HT1080 (cell line): ENCODE results near the gene LCNL1. TPM values are rescaled to one million over a fixed set of nuclear protein-coding genes. Genes with fewer than 3 reads are reported as not detected.

Source experiments
- DNase-seq: peaks from one replicate; pipeline ENCODE4 v3.0.0-alpha.2; 2015; ENCODE audit warnings: low read depth
- total RNA-seq: library from RNA; depleted of rRNA; stranded (reverse); fragments of >200 nt; shearing (Covaris generic); gene quantifications from 2 replicates; pipeline ENCODE4 v1.2.3, GENCODE V29; 2014

LCNL1 gene
- total RNA-seq, 1 experiment from 2014 or later = not detected

- no peak for DNase-seq
Observed at GRCh38 chr9:136973618-136974617, 8.9 kb upstream of the LCNL1 start.

- peak; percentile 30 for DNase-seq
Observed at GRCh38 chr9:136974817-136975535, 7.8 kb upstream of the LCNL1 start.

GRCh38 chr9:136975644-136976043 lies 7.1 kb upstream of the LCNL1 start:
- peak; percentile 45 for DNase-seq

GRCh38 chr9:136977223-136977622 lies 5.6 kb upstream of the LCNL1 start, which contains the start of gene PTGDS:
PTGDS (plus strand) TSS chr9:136977504; CDS start chr9:136977579, 75 bp downstream.
- DNase-seq = no peak

GRCh38 chr9:136977649-136978072 lies 5.1 kb upstream of the LCNL1 start:
- DNase-seq = no peak

- no peak for DNase-seq
Observed at GRCh38 chr9:136978073-136978864, 4.5 kb upstream of the LCNL1 start.

- no peak for DNase-seq
Observed at GRCh38 chr9:136978865-136979544, 3.8 kb upstream of the LCNL1 start.

- DNase-seq = no peak
Observed at GRCh38 chr9:136979769-136980587, 2.8 kb upstream of the LCNL1 start.

GRCh38 chr9:136980669-136981478 lies 1.9 kb upstream of the LCNL1 start:
- DNase-seq = no peak

GRCh38 chr9:136981588-136982231 lies 1.1 kb upstream of the LCNL1 start:
- DNase-seq = peak; percentile 30

- DNase-seq = no peak
Observed at GRCh38 chr9:136983167-136983566, 374 bp downstream of the LCNL1 start.

GRCh38 chr9:136983656-136984314 lies 992 bp downstream of the LCNL1 start:
- DNase-seq = no peak

GRCh38 chr9:136984464-136985026 lies 1.8 kb downstream of the LCNL1 start:
- no peak for DNase-seq

GRCh38 chr9:136985027-136985602 lies 2.3 kb downstream of the LCNL1 start:
- DNase-seq = no peak

GRCh38 chr9:136985853-136986252 lies 3.1 kb downstream of the LCNL1 start:
- no peak for DNase-seq

GRCh38 chr9:136988872-136989271 lies 6.1 kb downstream of the LCNL1 start:
- no peak for DNase-seq

- no peak for DNase-seq
Observed at GRCh38 chr9:136990242-136990911, 7.6 kb downstream of the LCNL1 start.
